ENCODE results near the gene SUCNR1.
"Not testable (repeated sequence)": the region's sequence is repeated elsewhere in the genome, so short reads cannot be mapped to it uniquely, and the experiment has no call there.

SUCNR1 gene

DNA sequence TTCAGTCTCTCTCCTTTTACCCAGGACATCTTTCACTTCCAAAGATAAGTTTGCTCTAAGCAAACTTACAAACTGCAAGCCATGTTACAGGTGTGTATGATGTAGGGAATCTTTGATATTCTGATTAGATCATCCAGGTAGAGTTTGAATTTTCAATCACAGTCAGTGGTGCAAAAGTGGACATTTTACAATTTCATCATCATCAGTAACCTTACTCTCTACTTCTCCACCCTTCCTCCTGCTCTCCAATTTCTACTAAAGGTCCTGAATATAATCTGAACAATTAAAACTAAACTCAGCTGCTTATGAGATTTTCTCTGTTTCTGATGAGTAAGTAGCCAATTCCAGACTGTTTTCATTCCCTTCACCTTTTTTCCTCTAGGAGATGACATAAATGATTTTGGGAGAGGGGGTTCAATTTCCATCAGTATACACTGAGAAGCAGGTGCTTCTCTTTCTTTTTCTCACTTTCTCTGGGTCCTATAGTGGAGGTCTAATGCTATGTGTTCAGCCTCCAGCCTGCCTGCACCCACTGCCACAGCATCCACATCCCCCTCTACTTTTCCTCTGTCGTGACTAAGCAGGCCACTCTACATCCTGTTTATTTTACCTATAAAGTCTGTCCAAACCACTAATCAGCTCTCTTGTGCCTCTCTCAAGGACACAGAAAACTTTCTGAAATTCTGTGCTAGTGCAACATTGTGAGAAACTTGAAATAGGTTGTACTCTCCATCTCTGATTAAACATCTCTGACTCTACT is 27.6 kb downstream of the SUCNR1 start:
- DNase-seq (ENCODE audit: low read depth in 1 of 2, low spot score in 1 of 2), result no peak

DNA sequence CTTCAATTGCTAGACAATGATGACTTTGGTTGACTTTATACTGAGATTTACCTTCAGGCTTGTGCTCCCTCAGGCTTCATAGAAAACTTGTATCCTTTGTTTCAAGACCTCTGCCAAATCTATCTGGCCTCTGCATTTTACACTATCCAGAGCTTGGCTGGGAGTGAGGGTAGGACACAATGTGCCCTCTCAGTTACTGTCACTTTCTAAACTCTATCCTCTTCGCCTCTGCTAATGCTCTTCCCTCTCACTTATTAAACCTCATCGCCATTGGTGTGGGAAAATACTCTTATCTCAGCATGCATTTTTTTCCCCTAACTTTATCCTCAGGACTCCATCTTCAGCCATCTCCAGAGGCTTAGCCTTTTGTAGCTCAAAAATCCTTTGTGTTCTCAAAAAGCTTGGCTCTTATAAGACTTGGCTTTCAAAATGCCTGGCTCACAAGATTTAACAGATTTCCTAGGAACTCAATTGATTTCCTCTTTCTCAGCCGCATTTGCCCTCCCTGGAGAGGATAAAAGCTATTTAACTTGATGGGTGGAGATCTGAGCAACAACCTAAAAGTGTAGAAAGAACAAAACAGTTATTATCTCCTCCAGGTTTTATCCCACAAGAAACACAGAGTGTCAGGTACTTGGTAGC is 28.3 kb downstream of the SUCNR1 start:
- no peak for DNase-seq (ENCODE audit: low read depth in 1 of 2, low spot score in 1 of 2)

DNA sequence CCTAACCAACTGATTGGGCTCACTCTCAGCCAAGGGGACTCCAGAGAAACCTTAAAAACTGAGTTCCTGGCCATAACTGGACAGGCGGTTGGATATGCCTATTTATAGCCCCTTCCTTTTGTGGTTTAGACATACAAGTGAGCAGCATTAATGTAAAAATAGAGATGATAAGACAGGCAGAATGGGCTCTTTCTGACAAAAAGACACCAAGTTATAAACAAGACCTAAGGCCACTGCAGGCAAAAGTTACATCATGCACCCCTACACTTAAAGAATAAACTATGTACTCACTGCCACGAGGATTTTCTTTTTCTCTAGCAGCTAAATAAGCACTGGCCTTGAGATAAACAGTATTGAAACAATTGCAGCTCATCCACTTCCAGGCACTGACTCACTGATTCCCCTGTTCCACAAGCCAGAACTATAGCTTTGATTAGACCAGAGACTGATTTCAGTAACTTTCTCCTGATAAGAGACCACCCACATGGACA is 30.1 kb downstream of the SUCNR1 start:
- no peak for DNase-seq (ENCODE audit: low read depth in 1 of 2, low spot score in 1 of 2)

DNA sequence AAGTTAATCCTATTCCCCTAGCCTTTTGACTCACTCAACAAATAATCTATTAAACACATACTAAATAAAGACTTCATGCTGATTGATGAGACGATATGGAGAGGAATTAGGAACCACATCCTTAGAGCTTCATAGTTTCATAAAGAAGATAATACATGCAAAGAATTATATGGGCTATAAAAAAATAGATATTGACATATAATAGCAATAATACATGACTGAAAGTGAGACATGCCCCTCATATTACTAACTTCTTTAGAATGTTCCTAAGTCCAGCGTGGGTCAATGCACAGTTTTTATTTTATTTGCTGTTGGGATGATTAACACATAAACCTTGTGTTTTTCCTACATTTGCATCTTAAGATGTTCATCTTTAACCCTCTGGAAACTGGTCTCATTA is 32.2 kb downstream of the SUCNR1 start:
- DNase-seq (ENCODE audit: low read depth in 1 of 2, low spot score in 1 of 2), result no peak

DNA sequence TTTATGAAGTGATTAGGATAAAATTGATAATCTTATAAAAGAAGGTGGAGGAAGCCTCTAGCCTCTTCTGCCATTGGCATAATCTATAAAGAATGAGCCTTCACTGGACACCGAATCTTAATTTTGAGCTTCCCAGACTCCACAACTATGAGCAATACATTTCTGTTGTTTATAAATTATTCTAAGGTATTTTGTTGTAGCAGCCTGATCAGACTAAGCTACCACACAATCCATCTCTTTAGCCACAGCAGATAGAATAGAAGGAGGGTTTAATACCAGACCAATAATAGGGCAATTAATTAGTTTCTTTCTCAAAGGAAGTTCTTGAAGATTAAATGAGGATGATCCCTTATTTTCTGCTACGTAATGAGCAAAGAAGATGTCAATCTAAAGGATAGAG is 33.3 kb downstream of the SUCNR1 start:
- no peak for DNase-seq (ENCODE audit: low read depth in 1 of 2, low spot score in 1 of 2)

DNA sequence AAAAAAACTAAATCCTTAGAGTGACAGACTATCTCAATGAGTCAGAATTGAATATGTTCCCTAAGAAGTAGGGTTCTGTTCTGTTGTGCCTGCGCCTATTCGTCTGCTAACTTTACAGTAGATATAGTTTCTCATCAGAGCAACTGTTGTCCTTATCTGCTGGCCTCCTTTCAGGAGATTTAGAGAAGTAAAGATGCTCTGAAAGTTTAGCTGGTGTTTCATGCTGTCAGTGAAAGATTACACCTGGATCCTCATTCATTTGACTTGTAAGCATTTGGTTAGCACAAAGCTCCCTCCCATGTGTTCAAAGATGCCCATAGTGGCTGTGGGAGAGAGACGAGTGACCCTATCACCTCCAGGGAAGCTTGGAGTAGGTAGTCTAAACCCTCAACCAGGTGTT is 35.0 kb downstream of the SUCNR1 start:
- DNase-seq (ENCODE audit: low read depth in 1 of 2, low spot score in 1 of 2), result no peak

DNA sequence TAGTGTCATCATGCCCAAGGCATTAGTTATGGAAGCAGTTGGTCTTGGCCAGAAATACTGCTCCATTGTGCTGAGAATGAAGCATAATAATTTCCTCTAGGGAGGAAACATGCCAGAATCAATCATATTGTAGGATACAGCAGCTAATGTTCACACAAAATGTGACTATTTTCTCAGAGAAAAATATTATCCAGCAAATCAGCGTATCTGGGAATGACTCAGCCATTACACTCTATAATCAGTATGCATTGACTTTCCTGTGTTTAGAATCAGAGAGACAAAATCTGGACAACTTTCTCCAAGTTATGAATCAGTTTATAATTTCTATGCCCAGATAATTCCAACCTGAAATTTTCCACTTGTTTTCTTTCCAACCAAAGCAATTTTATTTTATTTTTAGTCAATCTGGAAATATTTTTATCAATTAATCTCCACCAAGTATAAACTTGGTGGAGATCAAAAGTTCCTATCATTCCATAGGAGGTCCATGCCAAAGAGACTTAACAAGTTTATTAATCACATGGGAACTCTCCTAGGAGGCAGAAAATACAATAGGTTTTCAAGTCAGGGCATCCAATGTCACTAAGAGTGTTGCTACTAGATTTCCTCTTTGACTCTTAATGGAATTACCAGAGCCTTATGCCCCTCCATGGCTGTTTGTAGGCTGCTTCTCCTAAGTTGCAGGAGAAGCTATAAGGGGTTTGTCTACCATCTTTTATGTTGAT is 36.4 kb downstream of the SUCNR1 start:
- no peak for DNase-seq (ENCODE audit: low read depth in 1 of 2, low spot score in 1 of 2)

DNA sequence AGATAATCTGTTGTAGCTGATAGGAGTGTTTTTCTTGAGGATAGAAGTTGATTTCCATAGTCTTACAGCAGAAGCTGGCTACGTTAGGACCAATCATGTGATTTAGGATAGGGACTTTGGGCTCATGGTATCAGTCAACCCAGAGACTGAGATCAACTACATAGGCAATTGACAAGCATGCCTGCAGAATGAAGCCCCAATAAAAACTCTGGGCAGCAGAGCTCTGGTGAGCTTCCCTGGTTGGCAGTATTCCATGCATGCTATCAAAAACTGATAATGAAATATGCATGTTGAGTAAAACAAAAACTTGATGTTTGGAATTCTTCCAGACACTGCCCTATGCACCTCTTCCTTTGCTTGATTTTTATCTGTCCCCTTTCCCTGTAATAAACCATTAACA is 38.0 kb downstream of the SUCNR1 start:
- DNase-seq (ENCODE audit: low read depth in 1 of 2, low spot score in 1 of 2), result no peak

DNA sequence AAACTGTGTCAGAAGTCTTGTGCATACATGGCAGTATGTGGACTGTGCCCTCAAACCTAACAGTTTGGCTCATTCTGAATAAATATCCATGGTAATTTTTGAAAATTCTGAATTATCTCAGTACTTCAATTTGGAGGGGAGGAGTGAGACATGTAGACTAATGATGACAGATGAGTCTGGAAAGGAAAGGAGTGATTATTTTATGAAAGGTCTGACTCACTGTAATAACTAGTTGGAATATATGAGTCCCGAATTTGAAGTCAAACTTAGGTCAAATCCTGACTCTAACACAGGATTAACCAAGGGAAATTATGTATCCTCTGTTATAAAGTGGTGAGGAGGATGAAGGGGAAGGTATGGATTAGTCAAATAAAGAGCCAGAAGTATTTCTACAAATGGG is 38.6 kb downstream of the SUCNR1 start:
- no peak for DNase-seq (ENCODE audit: low read depth in 1 of 2, low spot score in 1 of 2)

DNA sequence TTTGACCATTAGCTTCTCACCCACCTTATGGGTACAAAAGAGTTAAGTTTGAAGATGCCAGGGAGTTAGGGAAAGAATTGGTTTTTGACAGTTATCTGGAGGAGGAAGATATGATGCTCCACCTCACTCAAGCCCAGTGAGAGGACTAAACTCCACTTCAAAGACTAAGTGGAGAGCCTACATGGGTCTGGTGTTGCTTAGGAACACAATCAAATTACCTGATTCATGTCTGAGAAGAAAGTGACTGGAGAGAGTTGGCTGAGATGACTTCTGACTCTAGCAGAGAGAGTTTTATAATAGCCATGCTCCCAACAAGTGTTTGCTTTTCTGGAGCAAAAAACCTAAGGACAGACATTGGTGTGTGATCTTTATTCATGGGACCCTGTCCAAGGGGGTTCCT is 43.3 kb downstream of the SUCNR1 start:
- DNase-seq (ENCODE audit: low read depth in 1 of 2, low spot score in 1 of 2), result no peak

DNA sequence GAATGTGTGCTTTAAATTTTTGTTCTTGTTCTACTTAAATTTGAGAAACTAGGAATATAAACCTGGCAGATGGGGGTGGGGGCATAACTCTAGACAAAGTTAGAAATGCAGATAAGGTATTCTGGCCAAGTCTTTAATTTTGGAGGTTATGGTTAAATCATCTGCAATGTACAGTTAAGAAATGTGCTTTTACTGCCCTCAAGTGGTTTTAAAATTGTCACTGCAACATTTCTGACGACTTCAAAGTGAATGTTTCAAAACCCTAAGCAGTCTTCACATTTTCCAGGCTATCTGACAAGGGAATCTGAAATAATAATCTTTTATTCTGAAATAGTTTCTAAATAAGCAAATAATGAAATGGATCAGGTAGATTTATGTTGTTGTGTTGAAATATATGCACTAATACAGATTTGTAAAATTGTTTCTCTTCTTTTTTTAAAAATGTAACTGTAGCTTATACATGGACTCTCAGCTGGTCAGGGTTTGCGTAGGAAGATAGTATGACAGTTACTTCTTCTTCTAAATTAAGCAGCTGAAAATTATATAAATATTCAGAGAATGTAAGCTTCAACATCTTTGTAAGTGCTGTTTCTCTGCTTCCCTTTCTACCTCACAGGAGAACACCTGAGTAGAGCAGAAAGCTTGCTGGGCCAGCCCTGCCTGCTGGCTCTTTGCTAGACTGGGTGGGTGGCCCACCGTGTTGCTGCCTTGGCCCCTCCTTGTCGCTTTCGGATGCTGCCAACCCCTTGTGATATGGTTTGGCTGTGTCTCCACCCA is 45.0 kb downstream of the SUCNR1 start:
- no peak for DNase-seq (ENCODE audit: low read depth in 1 of 2, low spot score in 1 of 2)

DNA sequence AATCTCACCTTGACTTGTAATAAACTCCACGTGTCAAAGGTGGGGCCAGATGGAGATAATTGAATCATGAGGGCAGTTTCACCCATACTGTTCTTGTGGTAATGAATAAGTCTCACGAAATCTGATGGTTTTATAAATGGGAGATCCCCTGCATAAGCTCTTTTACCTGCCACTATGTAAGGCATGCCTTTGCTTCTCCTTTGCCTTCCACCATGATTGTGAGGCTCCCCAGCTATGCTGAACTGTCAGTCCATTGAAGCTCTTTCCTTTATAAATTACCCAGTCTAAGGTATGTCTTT is 45.5 kb downstream of the SUCNR1 start:
- DNase-seq (ENCODE audit: low read depth in 1 of 2, low spot score in 1 of 2), result no peak

DNA sequence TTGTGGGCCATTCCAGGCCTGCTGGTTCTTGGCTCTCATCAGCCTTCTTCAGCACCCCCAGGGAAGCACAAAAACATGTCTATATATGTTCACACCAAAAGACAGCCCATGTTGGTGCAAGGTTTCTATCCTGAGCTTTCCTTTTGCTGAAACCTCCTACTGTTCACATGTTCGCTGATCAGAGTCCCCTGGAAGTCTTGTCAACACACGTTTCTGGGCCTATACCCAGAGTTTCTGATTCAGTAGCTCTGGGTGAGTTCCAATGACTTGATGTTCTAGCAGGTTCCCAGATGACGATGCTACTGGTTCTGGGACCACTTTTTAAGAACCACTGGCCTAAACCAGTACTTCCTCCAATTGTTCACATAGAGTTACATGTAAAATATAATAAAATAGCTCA is 46.0 kb downstream of the SUCNR1 start:
- no peak for DNase-seq (ENCODE audit: low read depth in 1 of 2, low spot score in 1 of 2)

DNA sequence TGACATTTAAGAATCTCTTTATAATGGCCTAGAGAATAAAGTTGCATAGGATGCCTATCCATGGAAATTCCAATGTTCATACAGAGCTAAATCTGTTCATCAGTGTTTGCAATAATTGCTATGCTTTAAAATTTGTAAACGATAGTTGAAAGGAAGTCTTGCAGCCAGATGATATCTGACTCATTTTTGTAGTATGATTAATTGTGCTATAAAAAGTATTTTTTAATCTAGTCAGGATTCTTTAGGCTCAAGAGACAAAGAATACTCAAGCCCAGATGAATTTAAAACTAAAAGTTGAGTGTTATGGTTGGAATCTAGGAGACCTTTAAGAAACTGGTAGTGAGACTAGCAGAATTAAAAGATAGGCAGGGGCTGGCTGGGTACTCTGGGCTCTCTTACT is 50.5 kb downstream of the SUCNR1 start:
- no peak for DNase-seq (ENCODE audit: low read depth in 1 of 2, low spot score in 1 of 2)

DNA sequence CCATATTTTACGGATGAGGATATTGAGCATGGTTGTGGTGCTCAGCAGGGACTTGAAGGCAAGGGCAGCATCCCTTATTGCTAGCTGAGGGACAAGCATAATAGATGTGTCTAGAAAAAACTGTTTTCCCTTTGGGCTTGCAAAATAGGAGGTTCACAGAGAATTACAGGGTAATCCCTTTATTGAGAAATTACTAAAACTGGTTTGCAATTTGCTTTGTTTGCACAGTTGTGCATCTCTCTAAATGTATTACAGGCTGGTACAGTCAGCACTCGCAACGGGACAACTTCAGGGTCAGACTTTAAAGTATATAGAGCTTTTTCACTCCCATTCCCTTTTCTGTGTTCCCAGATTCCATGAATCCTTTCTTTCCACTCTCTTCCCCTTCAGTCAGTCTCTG is 51.3 kb downstream of the SUCNR1 start:
- no peak for DNase-seq (ENCODE audit: low read depth in 1 of 2, low spot score in 1 of 2)

DNA sequence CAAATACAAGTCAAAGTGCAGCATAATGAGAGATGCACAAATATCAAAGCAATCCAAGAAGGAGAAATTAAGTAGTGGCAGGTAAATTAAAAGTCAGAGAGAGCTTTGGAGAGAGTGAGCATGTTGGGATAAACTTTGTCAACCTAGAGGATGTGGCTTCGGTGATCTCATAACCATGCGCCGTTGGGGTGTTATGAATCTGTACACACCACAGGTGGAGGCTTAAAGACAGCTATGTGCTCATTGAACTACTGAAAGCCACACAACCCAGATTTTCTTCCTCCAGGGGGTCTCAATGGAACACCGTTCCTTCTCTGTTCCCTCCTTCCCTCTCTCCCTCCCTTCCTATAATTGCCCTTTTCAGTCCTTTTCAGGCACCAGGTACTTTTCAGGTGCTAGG is 52.0 kb downstream of the SUCNR1 start:
- DNase-seq (ENCODE audit: low read depth in 1 of 2, low spot score in 1 of 2), result no peak

DNA sequence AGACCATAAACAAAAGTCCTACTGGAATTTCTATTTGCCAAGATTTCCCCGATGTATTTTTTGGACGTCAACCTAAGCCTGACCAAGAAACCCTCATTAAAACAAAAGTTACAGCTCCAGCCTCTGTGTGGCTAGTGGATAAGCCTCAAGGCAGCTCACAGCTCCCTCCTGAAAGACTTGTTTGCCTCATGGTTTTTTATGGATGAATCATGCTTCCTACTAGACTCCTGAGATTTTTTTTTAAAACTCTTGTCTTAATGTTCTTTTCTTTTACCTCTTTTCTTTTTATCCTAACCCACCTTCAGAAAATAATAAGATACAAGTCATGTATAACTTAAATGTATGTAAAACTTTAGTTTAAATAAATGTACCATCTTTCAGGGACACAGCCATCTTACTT is 52.4 kb downstream of the SUCNR1 start:
- DNase-seq (ENCODE audit: low read depth in 1 of 2, low spot score in 1 of 2), result no peak

DNA sequence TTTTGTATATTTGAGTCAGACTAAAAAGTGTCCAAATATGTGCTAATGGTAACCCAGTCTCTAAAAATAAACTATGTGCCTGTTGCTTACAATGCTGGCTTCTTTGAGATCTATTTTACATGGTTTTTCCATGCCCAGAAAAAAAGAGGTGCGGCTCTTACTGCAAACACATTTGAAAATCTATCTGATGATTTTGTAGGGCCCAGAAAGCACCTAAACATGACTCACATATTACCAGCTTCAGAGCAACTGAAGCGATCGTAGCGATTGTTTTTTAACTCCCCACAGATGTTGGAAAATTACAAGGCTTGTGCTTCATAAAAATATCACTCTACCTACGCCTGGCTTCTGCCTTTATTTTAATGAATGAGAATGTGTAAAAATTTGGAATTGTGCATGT is 53.5 kb downstream of the SUCNR1 start:
- no peak for DNase-seq (ENCODE audit: low read depth in 1 of 2, low spot score in 1 of 2)

DNA sequence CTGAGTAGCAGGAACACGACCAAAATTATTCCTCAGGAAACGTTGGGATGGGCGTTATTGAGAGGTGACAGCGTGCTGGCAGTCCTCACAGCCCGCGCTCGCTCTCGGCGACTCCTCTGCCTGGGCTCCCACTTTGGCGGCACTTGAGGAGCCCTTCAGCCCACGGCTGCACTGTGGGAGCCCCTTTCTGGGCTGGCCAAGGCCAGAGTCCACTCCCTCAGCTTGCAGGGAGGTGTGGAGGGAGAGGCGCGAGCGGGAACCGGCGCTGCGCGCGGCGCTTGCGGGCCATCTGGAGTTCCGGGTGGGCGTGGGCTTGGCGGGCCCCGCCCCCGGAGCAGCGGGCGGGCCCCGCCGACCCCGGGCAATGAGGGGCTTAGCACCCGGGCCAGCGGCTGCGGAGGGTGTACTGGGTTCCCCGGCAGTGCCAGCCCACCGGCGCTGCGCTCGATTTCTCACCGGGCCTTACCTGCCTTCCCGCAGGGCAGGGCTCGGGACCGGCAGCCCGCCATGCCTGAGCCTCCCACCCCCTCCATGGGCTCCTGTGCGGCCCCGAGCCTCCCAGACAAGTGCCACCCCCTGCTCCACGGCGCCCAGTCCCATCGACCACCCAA is 54.6 kb downstream of the SUCNR1 start:
- not testable (repeated sequence) for DNase-seq (ENCODE audit: low read depth in 1 of 2, low spot score in 1 of 2)

DNA sequence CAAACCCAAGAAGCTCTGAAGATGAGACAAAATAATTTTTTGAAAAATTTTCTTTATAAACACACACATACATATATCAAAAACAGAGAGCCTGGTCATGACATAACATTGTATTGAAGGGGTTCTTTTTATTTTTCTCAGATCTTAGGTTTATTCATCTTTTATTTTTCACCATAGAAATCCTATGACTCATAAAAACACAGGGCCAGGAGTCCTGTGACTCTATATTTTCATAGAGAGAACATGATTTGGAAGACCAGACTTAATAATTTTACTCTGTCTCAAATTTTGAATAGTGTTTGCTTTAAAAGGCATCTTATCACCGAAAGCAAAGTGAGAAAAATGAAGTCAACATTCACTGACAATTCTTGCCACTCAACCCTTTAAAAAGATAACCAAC is 57.7 kb downstream of the SUCNR1 start:
- DNase-seq (ENCODE audit: low read depth in 1 of 2, low spot score in 1 of 2), result no peak

DNA sequence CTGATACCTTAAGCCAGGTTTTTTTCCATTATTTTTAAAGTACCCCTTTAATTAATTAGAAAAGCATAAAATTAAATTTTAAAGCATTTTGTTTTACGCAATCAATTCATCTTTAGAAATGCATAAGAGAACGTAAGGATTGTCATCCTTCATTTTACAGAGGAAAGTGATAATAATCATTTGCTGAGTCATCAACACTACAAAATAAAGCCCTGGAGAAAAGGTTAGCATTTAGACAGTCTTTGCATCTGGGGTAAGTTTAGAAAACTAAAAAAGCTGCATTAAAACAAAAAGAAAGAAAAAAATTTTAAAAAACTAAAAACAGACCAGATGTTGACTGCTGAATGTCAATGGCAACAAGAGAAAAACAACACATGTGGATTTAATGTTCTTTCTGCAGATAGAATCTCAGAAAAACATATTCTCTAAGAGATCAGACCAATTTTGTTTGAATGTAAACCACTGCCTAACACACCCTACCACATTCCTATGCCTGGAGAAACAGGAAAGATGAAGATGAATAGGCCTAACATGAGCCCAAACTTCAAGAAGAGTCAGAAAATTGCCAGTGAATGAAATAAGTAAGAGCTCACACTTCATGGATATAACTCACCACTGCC is 59.9 kb downstream of the SUCNR1 start:
- DNase-seq (ENCODE audit: low read depth in 1 of 2, low spot score in 1 of 2), result no peak
